Activated T-cell treated with anti-CD3 and anti-CD28 coated beads, Interleukin-2, amount 50 U/mL, for 72 hours (primary cell): ENCODE results near the gene CFDP1. TPM values are rescaled to one million over a fixed set of nuclear protein-coding genes. Genes with fewer than 3 reads are reported as not detected.

Source experiments
- ATAC-seq, 2 donors: fragments of 150-1000 bp; cut with Tn5 transposase; replicated peaks in 1 of 2; 2 replicates each; pipeline ENCODE4 v1.10.0; 2021; ENCODE audit warnings: moderate library complexity in 2 of 2, mild to moderate bottlenecking in 1 of 2
- DNase-seq, 2 donors: peaks; one replicate each; pipeline ENCODE4 v3.0.0; 2021 to 2022; ENCODE audit warnings: mixed read lengths in 1 of 2
- H3K27ac Mint-ChIP-seq: one replicate; pipeline ENCODE4 v1.8.0; 2022; ENCODE audit warnings: mild to moderate bottlenecking, moderate library complexity, mixed read lengths
- H3K27me3 Mint-ChIP-seq: one replicate; pipeline ENCODE4 v1.8.0; 2022; ENCODE audit warnings: low read depth, mixed read lengths
- H3K36me3 Mint-ChIP-seq, 2 donors: one replicate each; pipeline ENCODE4 v1.8.0; 2022; ENCODE audit warnings: mixed read lengths in 2 of 2, mild to moderate bottlenecking in 1 of 2; ENCODE audit not compliant: insufficient read depth in 2 of 2
- H3K4me1 Mint-ChIP-seq: one replicate; pipeline ENCODE4 v1.8.0; 2022; ENCODE audit warnings: low read depth, mixed read lengths
- H3K4me3 Mint-ChIP-seq, 2 donors: one replicate each; pipeline ENCODE4 v1.8.0; 2022; ENCODE audit warnings: mild to moderate bottlenecking in 2 of 2, mixed read lengths in 2 of 2, moderate library complexity in 2 of 2
- H3K9me3 Mint-ChIP-seq, 2 donors: one replicate each; pipeline ENCODE4 v1.8.0; 2022; ENCODE audit warnings: mixed read lengths in 2 of 2
- total RNA-seq, 2 donors: library from RNA; stranded (reverse); gene quantifications; one replicate each; pipeline ENCODE4 v1.2.3, GENCODE V29; 2022

The CFDP1 gene
- total RNA-seq, 2 donors from 2014 or later, result 25.7 to 32.1 TPM

GRCh38 chr16:75364286-75364791 lies 69.0 kb downstream of the CFDP1 start:
- H3K9me3 Mint-ChIP-seq, result no peaks in the 10 kb centered on the region
- H3K27ac Mint-ChIP-seq, result no peak overlapping the region
- peaks cover 0 to 4% of the 10 kb centered on the region in 2 donors for H3K36me3 Mint-ChIP-seq
- no peaks in the 10 kb centered on the region for H3K4me1 Mint-ChIP-seq
- no peak overlapping the region for H3K4me3 Mint-ChIP-seq
- no peaks in the 10 kb centered on the region for H3K27me3 Mint-ChIP-seq
- ATAC-seq (no peak), DNase-seq (no peak)

- H3K4me1 Mint-ChIP-seq, result no peaks in the 10 kb centered on the region
- no peaks in the 10 kb centered on the region for H3K9me3 Mint-ChIP-seq
- H3K27me3 Mint-ChIP-seq, result no peaks in the 10 kb centered on the region
- H3K27ac Mint-ChIP-seq, result no peak overlapping the region
- ATAC-seq (no peak), DNase-seq (no peak)
- peaks cover 0 to 4% of the 10 kb centered on the region in 2 donors for H3K36me3 Mint-ChIP-seq
- H3K4me3 Mint-ChIP-seq, result no peak overlapping the region
Observed at GRCh38 chr16:75362846-75363245, 70.5 kb downstream of the CFDP1 start.

GRCh38 chr16:75361936-75362335 lies 71.4 kb downstream of the CFDP1 start:
- no peak for ATAC-seq
- no peak overlapping the region for H3K27ac Mint-ChIP-seq
- no peaks in the 10 kb centered on the region for H3K4me1 Mint-ChIP-seq
- H3K4me3 Mint-ChIP-seq, result no peak overlapping the region
- H3K27me3 Mint-ChIP-seq, result no peaks in the 10 kb centered on the region
- no peak for DNase-seq
- H3K9me3 Mint-ChIP-seq, result no peaks in the 10 kb centered on the region
- peaks cover 4% of the 10 kb centered on the region in 2 donors for H3K36me3 Mint-ChIP-seq

- H3K9me3 Mint-ChIP-seq, result no peaks in the 10 kb centered on the region
- H3K4me1 Mint-ChIP-seq, result no peaks in the 10 kb centered on the region
- no peak overlapping the region for H3K27ac Mint-ChIP-seq
- peaks cover 3 to 4% of the 10 kb centered on the region in 2 donors for H3K36me3 Mint-ChIP-seq
- no peaks in the 10 kb centered on the region for H3K27me3 Mint-ChIP-seq
- no peak for ATAC-seq
- H3K4me3 Mint-ChIP-seq, result no peak overlapping the region
- DNase-seq, result no peak
Observed at GRCh38 chr16:75354170-75354569, 79.1 kb downstream of the CFDP1 start.

- H3K4me1 Mint-ChIP-seq, result no peaks in the 10 kb centered on the region
- no peaks in the 10 kb centered on the region for H3K27me3 Mint-ChIP-seq
Observed at GRCh38 chr16:75351183-75351582, 82.1 kb downstream of the CFDP1 start.

GRCh38 chr16:75345711-75346110 lies 87.6 kb downstream of the CFDP1 start:
- H3K27me3 Mint-ChIP-seq, result no peaks in the 10 kb centered on the region
- H3K4me3 Mint-ChIP-seq, result no peak overlapping the region
- H3K36me3 Mint-ChIP-seq, result peaks cover 3 to 5% of the 10 kb centered on the region in 2 donors
- H3K27ac Mint-ChIP-seq, result no peak overlapping the region
- DNase-seq (no peak), ATAC-seq (no peak)
- no peaks in the 10 kb centered on the region for H3K9me3 Mint-ChIP-seq
- H3K4me1 Mint-ChIP-seq, result peaks cover 6% of the 10 kb centered on the region

More at GRCh38 chr16:75351183-75351582, 82.1 kb downstream of the CFDP1 start:
- Mint-ChIP-seq H3K27ac (no peak overlapping the region), H3K36me3 (peaks cover 0 to 3% of the 10 kb centered on the region in 2 donors), H3K4me3 (no peak overlapping the region), H3K9me3 (no peaks in the 10 kb centered on the region)
- DNase-seq (no peak), ATAC-seq (no peak)

- Mint-ChIP-seq H3K4me1 (peaks cover 6% of the 10 kb centered on the region), H3K4me3 (no peak overlapping the region), H3K9me3 (no peaks in the 10 kb centered on the region), H3K36me3 (peaks cover 3 to 5% of the 10 kb centered on the region in 2 donors), H3K27ac (no peak overlapping the region), H3K27me3 (no peaks in the 10 kb centered on the region)
- DNase-seq (no peak), ATAC-seq (no peak)
Observed at GRCh38 chr16:75343941-75344340, 89.4 kb downstream of the CFDP1 start.

GRCh38 chr16:75343286-75343685 lies 90.0 kb downstream of the CFDP1 start:
- Mint-ChIP-seq H3K9me3 (no peaks in the 10 kb centered on the region), H3K4me1 (peaks cover 6% of the 10 kb centered on the region), H3K27ac (no peak overlapping the region), H3K36me3 (peaks cover 3 to 5% of the 10 kb centered on the region in 2 donors), H3K27me3 (no peaks in the 10 kb centered on the region), H3K4me3 (no peak overlapping the region)
- DNase-seq, result no peak
- no peak for ATAC-seq

GRCh38 chr16:75342308-75342811 lies 90.9 kb downstream of the CFDP1 start:
- Mint-ChIP-seq H3K27me3 (no peaks in the 10 kb centered on the region), H3K4me1 (peaks cover 6% of the 10 kb centered on the region), H3K27ac (no peak overlapping the region), H3K9me3 (no peaks in the 10 kb centered on the region), H3K4me3 (no peak overlapping the region), H3K36me3 (peaks cover 3 to 5% of the 10 kb centered on the region in 2 donors)
- ATAC-seq (no peak), DNase-seq (no peak)

- H3K36me3 Mint-ChIP-seq, result peaks cover 3 to 5% of the 10 kb centered on the region in 2 donors
- H3K27me3 Mint-ChIP-seq, result no peaks in the 10 kb centered on the region
- H3K27ac Mint-ChIP-seq, result no peak overlapping the region
- DNase-seq (no peak), ATAC-seq (no peak)
- no peaks in the 10 kb centered on the region for H3K9me3 Mint-ChIP-seq
- no peak overlapping the region for H3K4me3 Mint-ChIP-seq
- peaks cover 6% of the 10 kb centered on the region for H3K4me1 Mint-ChIP-seq
Observed at GRCh38 chr16:75341564-75342307, 91.6 kb downstream of the CFDP1 start.

GRCh38 chr16:75340741-75341491 lies 92.4 kb downstream of the CFDP1 start:
- no peaks in the 10 kb centered on the region for H3K9me3 Mint-ChIP-seq
- no peak overlapping the region for H3K27ac Mint-ChIP-seq
- no peak overlapping the region for H3K4me3 Mint-ChIP-seq
- no peak for ATAC-seq
- H3K27me3 Mint-ChIP-seq, result no peaks in the 10 kb centered on the region
- peaks cover 4% of the 10 kb centered on the region for H3K4me1 Mint-ChIP-seq
- no peak for DNase-seq
- H3K36me3 Mint-ChIP-seq, result peaks cover 2 to 4% of the 10 kb centered on the region in 2 donors

- no peaks in the 10 kb centered on the region for H3K4me1 Mint-ChIP-seq
- no peak overlapping the region for H3K4me3 Mint-ChIP-seq
- H3K36me3 Mint-ChIP-seq, result no peaks in the 10 kb centered on the region
- ATAC-seq, result no peak
- no peaks in the 10 kb centered on the region for H3K27me3 Mint-ChIP-seq
- no peaks in the 10 kb centered on the region for H3K9me3 Mint-ChIP-seq
- no peak for DNase-seq
- no peak overlapping the region for H3K27ac Mint-ChIP-seq
Observed at GRCh38 chr16:75337430-75337829, 95.9 kb downstream of the CFDP1 start.

- no peak overlapping the region for H3K27ac Mint-ChIP-seq
- DNase-seq (no peak), ATAC-seq (no peak)
- no peaks in the 10 kb centered on the region for H3K27me3 Mint-ChIP-seq
- no peak overlapping the region for H3K4me3 Mint-ChIP-seq
- no peaks in the 10 kb centered on the region for H3K9me3 Mint-ChIP-seq
- H3K36me3 Mint-ChIP-seq, result no peaks in the 10 kb centered on the region
- H3K4me1 Mint-ChIP-seq, result no peaks in the 10 kb centered on the region
Observed at GRCh38 chr16:75336521-75336920, 96.8 kb downstream of the CFDP1 start.
